GM23248 (cell line): ENCODE measurements around the gene CPA5. TPM values are rescaled to one million over a fixed set of nuclear protein-coding genes. Genes with fewer than 3 reads are reported as not detected.
A peak's percentile ranks its signal among the peaks of the same experiment; 100 is the strongest.
"Not testable (repeated sequence)": the region's sequence is repeated elsewhere in the genome, so short reads cannot be mapped to it uniquely, and the experiment has no call there.

ENCODE experiments used
- DNase-seq: peaks from one replicate; pipeline ENCODE4 v3.0.0-alpha.2; 2015
- H2AFZ ChIP-seq: fragments of 200-600 bp; sonication (generic); 2 replicates; pipeline ENCODE4 v1.6.1; 2016; ENCODE audit warnings: antibody characterized with exemption
- H3F3A ChIP-seq: fragments of 200-600 bp; sonication (generic); 2 replicates; pipeline ENCODE4 v1.6.1; 2016; ENCODE audit warnings: mild to moderate bottlenecking, antibody characterized with exemption, mixed run types; ENCODE audit not compliant: insufficient read depth
- H3K27ac ChIP-seq: fragments of 200-600 bp; sonication (generic); 2 replicates; pipeline ENCODE4 v1.5.1; 2016; ENCODE audit warnings: mild to moderate bottlenecking
- H3K27me3 ChIP-seq: fragments of 200-600 bp; sonication (generic); replicated peaks from 2 replicates; pipeline ENCODE4 v1.6.1; 2016; ENCODE audit warnings: mild to moderate bottlenecking; ENCODE audit not compliant: insufficient read depth
- H3K36me3 ChIP-seq: fragments of 200-600 bp; sonication (generic); 2 replicates; pipeline ENCODE4 v1.6.1; 2016; ENCODE audit warnings: low read depth, mild to moderate bottlenecking
- H3K4me1 ChIP-seq: fragments of 200-600 bp; sonication (generic); 2 replicates; pipeline ENCODE4 v1.6.1; 2016; ENCODE audit warnings: mild to moderate bottlenecking; ENCODE audit not compliant: insufficient read depth
- H3K4me2 ChIP-seq: fragments of 200-600 bp; sonication (generic); one replicate; pipeline ENCODE4 v1.6.1; 2016; ENCODE audit warnings: mild to moderate bottlenecking; ENCODE audit not compliant: unreplicated experiment
- H3K4me3 ChIP-seq: fragments of 200-600 bp; sonication (generic); 2 replicates; pipeline ENCODE4 v1.5.1; 2016; ENCODE audit warnings: mild to moderate bottlenecking
- H3K79me2 ChIP-seq: fragments of 200-600 bp; sonication (generic); 2 replicates; pipeline ENCODE4 v1.6.1; 2016; ENCODE audit warnings: mild to moderate bottlenecking; ENCODE audit not compliant: insufficient read depth
- H3K9ac ChIP-seq: fragments of 200-600 bp; sonication (generic); 2 replicates; pipeline ENCODE4 v1.6.1; 2016; ENCODE audit warnings: mild to moderate bottlenecking
- H3K9me2 ChIP-seq: fragments of 200-600 bp; sonication (generic); 2 replicates; pipeline ENCODE4 v1.6.1; 2016; ENCODE audit warnings: mixed run types, mild to moderate bottlenecking, moderate library complexity; ENCODE audit not compliant: insufficient read depth
- H3K9me3 ChIP-seq: fragments of 200-600 bp; sonication (generic); one replicate; pipeline ENCODE4 v1.6.1; 2017; ENCODE audit warnings: low read depth
- H4K20me1 ChIP-seq: fragments of 200-600 bp; sonication (generic); 2 replicates; pipeline ENCODE4 v1.6.0; 2016; ENCODE audit not compliant: insufficient read depth
- EZH2 ChIP-seq: fragments of 200-600 bp; sonication (generic); IDR thresholded peaks from 2 replicates; pipeline ENCODE4 v1.6.1; 2018; ENCODE audit warnings: antibody characterized with exemption, mild to moderate bottlenecking; ENCODE audit not compliant: insufficient read depth, poor library complexity, severe bottlenecking
- EZH2phosphoT487 ChIP-seq: fragments of 200-600 bp; sonication (generic); IDR thresholded peaks from 2 replicates; pipeline ENCODE4 v1.6.1; 2018; ENCODE audit warnings: antibody characterized with exemption, moderate library complexity, mild to moderate bottlenecking, low read depth; ENCODE audit not compliant: insufficient read depth
- WGBS, 2 experiments: methylation state at CpG; one replicate each; pipeline ENCODE4 v1.1.6; 2015 to 2017; ENCODE audit warnings: low lambda C conversion rate in 2 of 2, low coverage in 1 of 2; ENCODE audit errors: missing lambda C conversion rate in 2 of 2; 5-methylcytosine and 5-hydroxymethylcytosine counted together
- in situ Hi-C: fragments of 300-500 bp; cut with MboI; formaldehyde crosslinking; loops from 2 replicates; pipeline ENCODE4 v1.15.0; 2020
- polyA plus RNA-seq: library from polyadenylated mRNA; unstranded; fragments of >200 nt; fragmentation: Nextera tagmentation; extraction: Ambion mirVana; gene quantifications from 2 replicates; pipeline ENCODE4 v1.2.1, GENCODE V29; 2016
- total RNA-seq: library from RNA; depleted of rRNA; stranded (reverse); fragments of >200 nt; shearing (Covaris generic); gene quantifications from 2 replicates; pipeline ENCODE4 v1.2.3, GENCODE V29; 2014

Gene CPA5
- total and polyA plus RNA-seq, 2 experiments from 2014 or later = 0.23 TPM; not detected in 1

- H2AFZ ChIP-seq = peak overlapping the region; percentile 95
- in situ Hi-C loops = no loop called here
These were observed 29.9 kb downstream of the CPA5 start for GRCh38 chr7:130374507-130374906.

GRCh38 chr7:130376461-130376860 is 31.8 kb downstream of the CPA5 start:
- H3K27ac ChIP-seq, H3K4me3 ChIP-seq, in situ Hi-C loops, H4K20me1 ChIP-seq, H3K4me2 ChIP-seq, H3K9me2 ChIP-seq, H3K9ac ChIP-seq, H3K9me3 ChIP-seq, DNase-seq, H2AFZ ChIP-seq, H3K27me3 ChIP-seq, H3K36me3 ChIP-seq, H3K79me2 ChIP-seq: not testable (repeated sequence)
- Histone ChIP-seq H3F3A (peaks cover 24% of the 10 kb centered on the region), H3K4me1 (peaks cover 24% of the 10 kb centered on the region)
- WGBS, 2 experiments = 64 to 94% methylated on average over 1 of the region's 1 CpG

More at GRCh38 chr7:130374507-130374906, 29.9 kb downstream of the CPA5 start:
- TF ChIP-seq EZH2 = no peak
- no peak for TF ChIP-seq EZH2phosphoT487
- H3K4me2 ChIP-seq = no peak overlapping the region
- no peak overlapping the region for H3K9ac ChIP-seq
- no peak overlapping the region for H3K4me3 ChIP-seq
- no peaks in the 10 kb centered on the region for H3K79me2 ChIP-seq
- no peaks in the 10 kb centered on the region for H4K20me1 ChIP-seq
- H3K4me1 ChIP-seq = peaks cover 44% of the 10 kb centered on the region
- H3K27ac ChIP-seq = peak overlapping the region; percentile 94
- no peak for DNase-seq
- peaks cover 38% of the 10 kb centered on the region for H3F3A ChIP-seq
- H3K9me2 ChIP-seq = no peaks in the 10 kb centered on the region
- 91 to 93% methylated on average over 6 of the region's 6 CpGs for WGBS, 2 experiments
- no peaks in the 10 kb centered on the region for H3K36me3 ChIP-seq
- H3K9me3 ChIP-seq = no peaks in the 10 kb centered on the region
- H3K27me3 ChIP-seq = no peaks in the 10 kb centered on the region

- H3K4me1 ChIP-seq = peaks cover 22% of the 10 kb centered on the region
- H3K9me3 ChIP-seq = no peaks in the 10 kb centered on the region
- H2AFZ ChIP-seq = no peak overlapping the region
- no peak for TF ChIP-seq EZH2
- WGBS, 2 experiments = 84 to 93% methylated on average over 6 of the region's 6 CpGs
- no peak overlapping the region for H3K4me3 ChIP-seq
- H3K9me2 ChIP-seq = no peaks in the 10 kb centered on the region
- DNase-seq = no peak
- H3K4me2 ChIP-seq = no peak overlapping the region
- no peak overlapping the region for H3K9ac ChIP-seq
- H3K79me2 ChIP-seq = no peaks in the 10 kb centered on the region
- H3K27me3 ChIP-seq = no peaks in the 10 kb centered on the region
- no peaks in the 10 kb centered on the region for H4K20me1 ChIP-seq
- H3K36me3 ChIP-seq = no peaks in the 10 kb centered on the region
- no peak overlapping the region for H3K27ac ChIP-seq
- in situ Hi-C loops = no loop called here
- peaks cover 21% of the 10 kb centered on the region for H3F3A ChIP-seq
These were observed 32.6 kb downstream of the CPA5 start for GRCh38 chr7:130377178-130377577.

DNA sequence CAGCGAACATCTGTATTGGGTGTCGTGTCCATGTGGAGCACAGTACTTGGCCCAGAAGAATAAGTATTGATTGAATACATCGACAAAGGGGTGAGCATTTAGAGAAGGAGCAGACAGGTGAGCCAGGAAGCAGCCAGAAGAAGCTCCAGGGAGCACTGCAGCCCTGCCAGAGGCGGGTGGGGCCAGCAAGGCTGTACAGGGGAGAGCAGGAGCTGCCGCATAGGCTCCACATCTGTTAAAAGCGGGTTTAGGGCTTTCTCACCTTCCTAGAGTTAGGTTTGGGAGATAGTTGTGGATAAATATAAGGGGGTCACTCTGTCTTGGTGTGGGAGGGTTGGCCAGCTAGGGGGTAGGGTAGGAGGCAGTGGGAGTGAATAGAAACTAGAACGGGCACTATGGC is 34.4 kb downstream of the CPA5 start:
- Histone ChIP-seq H3K9me2 (no peaks in the 10 kb centered on the region), H3K4me2 (no peak overlapping the region), H3K4me1 (peaks cover 3% of the 10 kb centered on the region), H4K20me1 (no peaks in the 10 kb centered on the region), H3K36me3 (no peaks in the 10 kb centered on the region), H3K27ac (no peak overlapping the region), H2AFZ (no peak overlapping the region), H3K79me2 (no peaks in the 10 kb centered on the region), H3K9me3 (no peaks in the 10 kb centered on the region), H3F3A (peaks cover 4% of the 10 kb centered on the region; the same call in 1 of the 2 replicates), H3K27me3 (no peaks in the 10 kb centered on the region), H3K9ac (no peak overlapping the region), H3K4me3 (no peak overlapping the region)
- DNase-seq = no peak
- TF ChIP-seq EZH2phosphoT487 (no peak), EZH2 (no peak)
- in situ Hi-C loops = no loop called here
- 83 to 94% methylated on average over 7 of the region's 7 CpGs for WGBS, 2 experiments

DNA sequence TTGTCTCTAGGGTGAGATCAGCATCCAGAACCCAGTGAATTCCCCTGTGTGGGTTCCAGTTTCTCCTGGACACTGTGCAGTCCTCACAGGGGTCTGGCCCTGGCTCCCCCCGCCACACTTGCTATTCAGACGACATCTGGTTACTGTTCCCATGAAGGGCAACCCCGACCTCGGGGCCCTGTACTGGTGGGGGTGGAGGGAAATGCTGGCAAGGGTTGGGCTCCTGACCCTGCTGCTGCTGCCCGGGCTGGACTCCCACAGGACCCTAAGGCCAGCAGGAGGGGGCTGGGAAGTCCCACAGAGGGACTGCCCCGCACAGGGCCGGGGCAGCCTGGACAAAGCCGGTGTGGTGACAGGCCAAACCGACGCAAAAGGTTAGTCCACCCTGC is 34.9 kb downstream of the CPA5 start:
- Histone ChIP-seq H3K4me2 (no peak overlapping the region), H3K27ac (no peak overlapping the region), H3K4me1 (no peaks in the 10 kb centered on the region), H3F3A (no peaks in the 10 kb centered on the region; the same call in 1 of the 2 replicates), H3K9me3 (no peaks in the 10 kb centered on the region), H3K27me3 (no peaks in the 10 kb centered on the region), H4K20me1 (no peaks in the 10 kb centered on the region), H3K79me2 (no peaks in the 10 kb centered on the region), H3K4me3 (no peak overlapping the region), H3K9me2 (no peaks in the 10 kb centered on the region), H3K9ac (no peak overlapping the region), H3K36me3 (no peaks in the 10 kb centered on the region), H2AFZ (0 out of 2 replicates have a peak overlapping the region, but pooled peaks have one; percentile 6)
- in situ Hi-C loops = no loop called here
- WGBS, 2 experiments = 67 to 68% methylated on average over 10 of the region's 10 CpGs
- no peak for DNase-seq
- TF ChIP-seq EZH2 (no peak), EZH2phosphoT487 (no peak)
